ENCODE results near the gene ADCY10.
"Not testable (repeated sequence)": the region's sequence is repeated elsewhere in the genome, so short reads cannot be mapped to it uniquely, and the experiment has no call there.

GRCh38 chr1:167865804-167866308 is 48.1 kb downstream of the ADCY10 start:
- not testable (repeated sequence) for TF ChIP-seq EZH2phosphoT487 (IDR thresholded peaks at IDR 0.05; ENCODE audit: low read depth)
- TF ChIP-seq, protein P1, sequence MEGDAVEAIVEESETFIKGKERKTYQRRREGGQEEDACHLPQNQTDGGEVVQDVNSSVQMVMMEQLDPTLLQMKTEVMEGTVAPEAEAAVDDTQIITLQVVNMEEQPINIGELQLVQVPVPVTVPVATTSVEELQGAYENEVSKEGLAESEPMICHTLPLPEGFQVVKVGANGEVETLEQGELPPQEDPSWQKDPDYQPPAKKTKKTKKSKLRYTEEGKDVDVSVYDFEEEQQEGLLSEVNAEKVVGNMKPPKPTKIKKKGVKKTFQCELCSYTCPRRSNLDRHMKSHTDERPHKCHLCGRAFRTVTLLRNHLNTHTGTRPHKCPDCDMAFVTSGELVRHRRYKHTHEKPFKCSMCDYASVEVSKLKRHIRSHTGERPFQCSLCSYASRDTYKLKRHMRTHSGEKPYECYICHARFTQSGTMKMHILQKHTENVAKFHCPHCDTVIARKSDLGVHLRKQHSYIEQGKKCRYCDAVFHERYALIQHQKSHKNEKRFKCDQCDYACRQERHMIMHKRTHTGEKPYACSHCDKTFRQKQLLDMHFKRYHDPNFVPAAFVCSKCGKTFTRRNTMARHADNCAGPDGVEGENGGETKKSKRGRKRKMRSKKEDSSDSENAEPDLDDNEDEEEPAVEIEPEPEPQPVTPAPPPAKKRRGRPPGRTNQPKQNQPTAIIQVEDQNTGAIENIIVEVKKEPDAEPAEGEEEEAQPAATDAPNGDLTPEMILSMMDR (IDR thresholded peaks at IDR 0.05; ENCODE audit: low read depth, low read length), result not testable (repeated sequence)

All from OCI-LY3 (cell line).